Panc1 (cell line): ENCODE measurements around the gene PMFBP1. TPM values are rescaled to one million over a fixed set of nuclear protein-coding genes. Genes with fewer than 3 reads are reported as not detected.

ENCODE experiments used
- ATAC-seq: fragments of 200-7000 bp; cut with Tn5 transposase; 2 replicates; pipeline ENCODE4 v1.9.1; 2020; ENCODE audit warnings: mild to moderate bottlenecking, moderate library complexity
- BruUV-seq: library from RNA; stranded (reverse); fragments of 400-500 nt; replicated peaks from 2 replicates; lab custom pipeline; 2021; lab: Mats Ljungman, UMichigan
- CTCF ChIA-PET: fragments of 300-600 bp; sonication (Branson Sonifier 250); formaldehyde crosslinking; loops from one replicate; lab custom pipeline; 2022; ENCODE audit warnings: antibody characterized with exemption; lab: Charles Lee
- POLR2A ChIA-PET: fragments of 300-600 bp; sonication (Branson Sonifier 250); formaldehyde crosslinking; loops from one replicate; lab custom pipeline; 2022; ENCODE audit warnings: antibody characterized with exemption; lab: Charles Lee
- DNase-seq: peaks from one replicate; pipeline ENCODE4 v3.0.0-alpha.2; 2010; ENCODE audit warnings: low read depth, low spot score
- H3K27ac ChIP-seq: 2 replicates; pipeline ENCODE4 v1.5.1; 2011; ENCODE audit warnings: mild to moderate bottlenecking, low read length, inconsistent platforms
- H3K27me3 ChIP-seq: fragments of 200-500 bp; sonication (Bioruptor generic); 2 replicates; pipeline ENCODE4 v1.6.0; 2014; ENCODE audit warnings: low read length, inconsistent platforms; ENCODE audit not compliant: control insufficient read depth, insufficient read depth
- H3K36me3 ChIP-seq: fragments of 200-500 bp; sonication (Bioruptor generic); 2 replicates; pipeline ENCODE4 v1.5.1; 2014; ENCODE audit warnings: inconsistent platforms, mild to moderate bottlenecking, low read length, moderate library complexity; ENCODE audit not compliant: control insufficient read depth, insufficient read depth
- H3K4me1 ChIP-seq: 2 replicates; pipeline ENCODE4 v1.5.1; 2011; ENCODE audit warnings: inconsistent platforms, mild to moderate bottlenecking, low read length, moderate library complexity; ENCODE audit not compliant: control insufficient read depth, insufficient read depth
- H3K4me3 ChIP-seq, 2 experiments: 2 replicates each; pipeline ENCODE4 v1.5.1; 2011 to 2012; ENCODE audit warnings: low read depth in 2 of 2, low read length in 2 of 2, mild to moderate bottlenecking in 2 of 2, inconsistent platforms in 1 of 2, moderate library complexity in 1 of 2
- H3K9me3 ChIP-seq: fragments of 200-500 bp; sonication (Bioruptor generic); 2 replicates; pipeline ENCODE4 v1.5.1; 2014; ENCODE audit warnings: low read depth, mild to moderate bottlenecking, inconsistent platforms, low read length, moderate library complexity; ENCODE audit not compliant: control insufficient read depth, insufficient read depth
- CTCF ChIP-seq: fragments of 450-650 bp; IDR thresholded peaks from 2 replicates; pipeline ENCODE4 v1.5.1; 2017; ENCODE audit warnings: mild to moderate bottlenecking
- POLR2AphosphoS5 ChIP-seq: IDR thresholded peaks from 2 replicates; pipeline ENCODE4 v1.6.1; 2012; ENCODE audit warnings: mild to moderate bottlenecking, low read depth, low read length, moderate library complexity
- REST ChIP-seq, 2 experiments: IDR thresholded peaks; 2 replicates each; pipeline ENCODE4 v1.6.1; 2011 to 2012; ENCODE audit warnings: low read depth in 2 of 2, control low read depth in 1 of 2, low read length in 1 of 2, mild to moderate bottlenecking in 1 of 2, moderate library complexity in 1 of 2; ENCODE audit not compliant: insufficient read depth in 1 of 2
- SIN3A ChIP-seq: IDR thresholded peaks from 2 replicates; pipeline ENCODE4 v1.6.1; 2012; ENCODE audit warnings: low read depth, mild to moderate bottlenecking, low read length, moderate library complexity, borderline replicate concordance; ENCODE audit not compliant: insufficient read depth
- TCF7L2 ChIP-seq: IDR thresholded peaks from 2 replicates; pipeline ENCODE4 v1.6.1; 2011; ENCODE audit warnings: mild to moderate bottlenecking, low read depth, low read length, inconsistent platforms
- in situ Hi-C: cut with HindIII; loops from 2 replicates; pipeline ENCODE4 v1.10.0; 2016; ENCODE audit warnings: low sequenced_read_pairs, low pct_unique_long_range_greater_than_20kb
- intact Hi-C: fragments of 100-400 bp; cut with micrococcal nuclease; formaldehyde crosslinking; loops from one replicate; pipeline ENCODE4 v1.10.0; 2022; ENCODE audit not compliant: unreplicated experiment
- total RNA-seq: library from RNA; stranded (reverse); gene quantifications from one replicate; pipeline ENCODE4 v1.2.1, GENCODE V29; 2021; ENCODE audit not compliant: unreplicated experiment

PMFBP1 gene
- total RNA-seq, 1 experiment from 2014 or later = 0.10 TPM

- ATAC-seq = no peak
- H3K4me3 ChIP-seq = no peak overlapping the region
- no peak for TF ChIP-seq TCF7L2
- TF ChIP-seq REST (IDR thresholded peaks at IDR 0.05; ENCODE audit: insufficient read depth in 1 of 2, low read depth in 2 of 2, low read length in 1 of 2) = no peak
- no peak for TF ChIP-seq CTCF
- TF ChIP-seq POLR2AphosphoS5 = no peak
- no peak for TF ChIP-seq SIN3A
- H3K36me3 ChIP-seq = peaks cover 4% of the 10 kb centered on the region
- H3K27ac ChIP-seq = no peak overlapping the region
- POLR2A ChIA-PET = interaction anchor here (0.5 kb wide), 1 partner anchor 961 kb away, joined by 3 read pairs; no protein-coding TSS in a partner anchor
- no peaks in the 10 kb centered on the region for H3K4me1 ChIP-seq
- in situ Hi-C loops (no loop called here), intact Hi-C loops (no loop called here)
- no TSS peak for BruUV-seq
- DNase-seq = no peak
- H3K9me3 ChIP-seq = no peaks in the 10 kb centered on the region
- CTCF ChIA-PET = no interaction called here
- H3K27me3 ChIP-seq = no peaks in the 10 kb centered on the region
Observed at GRCh38 chr16:72110662-72111615, 61.0 kb downstream of the PMFBP1 start.

GRCh38 chr16:72109966-72110530, 61.9 kb downstream of the PMFBP1 start:
- ChIA-PET POLR2A (no interaction called here), CTCF (no interaction called here)
- H3K27me3 ChIP-seq = no peaks in the 10 kb centered on the region
- H3K36me3 ChIP-seq = peaks cover 4% of the 10 kb centered on the region
- TSS peak; percentile 42 for BruUV-seq
- no peak overlapping the region for H3K27ac ChIP-seq
- in situ Hi-C loops (no loop called here), intact Hi-C loops (no loop called here)
- ATAC-seq = no peak
- DNase-seq = no peak
- no peaks in the 10 kb centered on the region for H3K9me3 ChIP-seq
- H3K4me3 ChIP-seq = no peak overlapping the region
- TF ChIP-seq SIN3A = no peak
- no peak for TF ChIP-seq POLR2AphosphoS5
- TF ChIP-seq CTCF = no peak
- H3K4me1 ChIP-seq = no peaks in the 10 kb centered on the region
